Measurements from ENCODE around the gene ALKBH4.

DNA sequence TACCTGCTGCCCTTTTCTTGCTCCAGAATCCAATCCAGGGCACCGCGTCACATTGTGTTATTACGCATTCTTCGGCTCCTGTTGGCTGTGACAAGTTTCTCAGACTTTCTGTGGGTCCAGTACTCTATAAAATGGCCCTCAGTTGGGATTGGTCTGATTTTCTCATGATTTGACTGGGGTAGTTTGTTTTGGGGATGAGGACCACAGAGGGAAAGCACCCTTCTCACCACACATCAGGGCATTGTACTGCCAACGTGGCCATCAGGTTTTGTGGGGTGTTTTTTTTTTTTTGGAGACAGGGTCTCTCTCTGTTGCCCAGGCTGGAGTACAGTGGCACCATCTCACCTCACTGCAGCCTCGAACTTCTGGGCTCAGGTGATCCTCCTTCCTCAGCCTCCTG, 48.3 kb downstream of the ALKBH4 start:
- TF ChIP-seq TAF1 (IDR thresholded peaks at IDR 0.05; ENCODE audit: low read depth, low read length) (no peak), POLR2A (IDR thresholded peaks at IDR 0.05; ENCODE audit: low read depth, low read length) (no peak), POLR2AphosphoS5 (IDR thresholded peaks at IDR 0.05; ENCODE audit: low read depth, low read length) (no peak), POU2F2 (IDR thresholded peaks at IDR 0.05; ENCODE audit: low read depth, low read length) (no peak), SPI1 (IDR thresholded peaks at IDR 0.05; ENCODE audit: low read depth, low read length) (no peak), PAX5 (IDR thresholded peaks at IDR 0.05; ENCODE audit: insufficient read depth, low read length, severe bottlenecking) (no peak)
